ENCODE data around the gene TTBK1. TPM values are rescaled to one million over a fixed set of nuclear protein-coding genes. Genes with fewer than 3 reads are reported as not detected.

TTBK1 gene
- total RNA-seq, 4 donors from 2014 or later = not detected

DNA sequence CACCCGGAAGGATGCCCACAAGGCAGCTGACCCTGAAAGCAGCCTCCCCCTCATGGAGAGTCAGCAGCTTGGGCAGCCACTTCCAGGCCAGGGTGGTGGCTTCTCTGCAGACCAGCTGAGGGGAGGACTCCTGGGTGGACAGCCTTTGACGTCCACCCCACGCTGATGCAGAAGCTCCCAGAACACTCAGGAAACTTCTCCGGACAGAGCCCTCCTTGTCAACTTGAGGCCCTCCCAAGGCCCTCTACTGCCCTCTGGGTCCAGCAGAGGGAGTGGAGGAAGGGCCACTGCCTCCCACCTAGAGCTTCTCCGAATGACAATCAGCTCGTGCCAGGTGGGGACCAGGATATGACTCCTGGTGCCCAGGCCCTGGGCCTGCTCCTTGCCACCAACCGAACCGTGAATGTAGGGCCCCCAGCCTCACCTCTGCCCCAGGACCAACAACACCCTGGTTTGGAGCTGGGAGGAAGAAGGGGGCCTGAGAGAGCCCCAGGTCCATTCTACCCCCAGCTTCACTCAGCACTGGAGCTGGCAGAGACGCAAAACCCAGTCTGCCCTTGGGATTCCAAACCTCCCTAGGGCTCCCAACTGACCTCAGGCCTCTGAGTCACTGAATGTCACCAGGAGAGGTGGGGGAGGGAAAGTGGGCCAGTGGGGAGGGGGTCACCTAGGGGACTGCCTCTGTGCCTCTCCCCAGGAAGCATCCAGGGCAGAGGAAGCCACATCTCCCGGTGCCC, 43.9 kb downstream of the TTBK1 start:
- H3K36me3 ChIP-seq = no peaks in the 10 kb centered on the region
- no peak for DNase-seq (ENCODE audit: low spot score in 2 of 2)
- 43 to 70% methylated on average over 5 to 7 of the region's 10 CpGs for WGBS, 2 donors
- peaks cover 0 to 8% (median 0%) of the 10 kb centered on the region in 4 donors for H3K4me1 ChIP-seq
- no peak overlapping the region for H3K27ac ChIP-seq
- TF ChIP-seq CTCF (IDR thresholded peaks at IDR 0.05) = no peak
- no peak for TF ChIP-seq EP300 (IDR thresholded peaks at IDR 0.05)
- no peak for TF ChIP-seq POLR2A (IDR thresholded peaks at IDR 0.05)
- H3K27me3 ChIP-seq = peaks cover 0 to 20% of the 10 kb centered on the region in 2 donors
- no peak overlapping the region for H3K4me3 ChIP-seq
- H3K9me3 ChIP-seq = no peaks in the 10 kb centered on the region

GRCh38 chr6:43287717-43288679, 44.7 kb downstream of the TTBK1 start:
- no peak overlapping the region for H3K4me3 ChIP-seq
- no peak for TF ChIP-seq POLR2A (IDR thresholded peaks at IDR 0.05)
- no peak for TF ChIP-seq EP300 (IDR thresholded peaks at IDR 0.05)
- no peak for TF ChIP-seq CTCF (IDR thresholded peaks at IDR 0.05)
- no peak for DNase-seq (ENCODE audit: low spot score in 2 of 2)
- peaks cover 0 to 8% (median 0%) of the 10 kb centered on the region in 4 donors for H3K4me1 ChIP-seq
- no peaks in the 10 kb centered on the region for H3K9me3 ChIP-seq
- H3K36me3 ChIP-seq = no peaks in the 10 kb centered on the region
- H3K27ac ChIP-seq = no peak overlapping the region
- H3K27me3 ChIP-seq = peaks cover 0 to 14% of the 10 kb centered on the region in 2 donors
- WGBS, 2 donors = 70 to 72% methylated on average over 7 of the region's 7 CpGs

DNA sequence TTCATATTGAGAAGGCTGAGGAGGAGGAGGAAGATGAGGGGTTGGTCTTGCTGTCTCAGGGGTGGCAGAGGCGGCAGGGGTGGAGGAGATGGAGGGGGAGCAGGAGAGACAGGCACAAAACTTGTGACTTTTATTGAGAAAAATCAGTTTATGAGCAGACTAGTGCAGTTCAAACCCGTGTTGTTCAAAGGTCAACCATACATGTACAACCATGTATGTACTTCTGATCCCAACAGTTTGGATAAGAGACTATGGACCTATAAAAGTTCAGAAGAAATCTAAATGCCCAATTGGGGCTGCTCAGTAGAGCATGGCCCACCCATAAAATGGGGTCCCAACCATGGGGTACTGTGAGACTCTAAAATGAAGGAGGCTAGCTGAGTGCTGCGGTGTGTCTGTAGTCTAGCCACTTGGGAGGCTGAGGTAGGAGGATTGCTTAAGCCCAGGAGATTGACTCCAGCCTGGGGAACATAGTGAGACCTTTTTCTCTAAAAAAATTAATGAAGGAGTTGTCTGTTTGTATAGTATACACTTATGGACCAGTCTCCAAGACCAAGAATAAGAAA, 47.1 kb downstream of the TTBK1 start:
- 68 to 78% methylated on average over 3 of the region's 3 CpGs for WGBS, 2 donors
- TF ChIP-seq EP300 (IDR thresholded peaks at IDR 0.05) = no peak
- no peak for TF ChIP-seq POLR2A (IDR thresholded peaks at IDR 0.05)
- TF ChIP-seq CTCF (IDR thresholded peaks at IDR 0.05) = no peak
- Histone ChIP-seq H3K27ac (no peak overlapping the region), H3K4me3 (no peak overlapping the region), H3K27me3 (no peaks in the 10 kb centered on the region), H3K4me1 (peaks cover 0 to 1% (median 0%) of the 10 kb centered on the region in 4 donors), H3K9me3 (no peaks in the 10 kb centered on the region), H3K36me3 (no peaks in the 10 kb centered on the region)
- no peak for DNase-seq (ENCODE audit: low spot score in 2 of 2)

GRCh38 chr6:43290905-43291355, 47.6 kb downstream of the TTBK1 start:
- WGBS, 2 donors = 84 to 87% methylated on average over 6 of the region's 6 CpGs
- no peak for DNase-seq (ENCODE audit: low spot score in 2 of 2)
- H3K4me1 ChIP-seq = no peaks in the 10 kb centered on the region
- no peaks in the 10 kb centered on the region for H3K27me3 ChIP-seq
- H3K9me3 ChIP-seq = no peaks in the 10 kb centered on the region
- no peak overlapping the region for H3K27ac ChIP-seq
- H3K4me3 ChIP-seq = no peak overlapping the region
- TF ChIP-seq EP300 (IDR thresholded peaks at IDR 0.05) = no peak
- TF ChIP-seq CTCF (IDR thresholded peaks at IDR 0.05) = no peak
- TF ChIP-seq POLR2A (IDR thresholded peaks at IDR 0.05) = no peak
- no peaks in the 10 kb centered on the region for H3K36me3 ChIP-seq
